SK-N-SH (cell line): ENCODE data around the gene RPP14. TPM values are rescaled to one million over a fixed set of nuclear protein-coding genes. Genes with fewer than 3 reads are reported as not detected.

ENCODE experiments used
- CTCF ChIA-PET: fragments of 300-600, 350-600 bp; formaldehyde crosslinking; extraction: SDS; loops from one replicate; lab custom pipeline; 2021; lab: Yijun Ruan, JAX
- POLR2A ChIA-PET: fragments of 350-600 bp; sonication (Branson Sonifier 250); formaldehyde crosslinking; extraction: SDS; loops from one replicate; lab custom pipeline; 2020; ENCODE audit warnings: antibody characterized with exemption, inconsistent platforms; lab: Yijun Ruan, JAX
- DNase-seq: peaks from one replicate; pipeline ENCODE4 v3.0.0; 2012
- H2AFZ ChIP-seq: fragments of 200-600 bp; sonication (generic); 2 replicates; pipeline ENCODE4 v1.8.1; 2016; ENCODE audit warnings: antibody characterized with exemption, mild to moderate bottlenecking, low read depth
- H3F3A ChIP-seq: fragments of 200-600 bp; sonication (generic); replicated peaks from 2 replicates; pipeline ENCODE3; 2016; ENCODE audit warnings: antibody characterized with exemption, mild to moderate bottlenecking; ENCODE audit not compliant: insufficient read depth
- H3K27ac ChIP-seq, 2 experiments: fragments of 200-500 bp in 1 of 2; fragments of 200-600 bp in 1 of 2; sonication (Bioruptor generic) in 1 of 2; sonication (generic), shearing (Covaris generic) in 1 of 2; 2 replicates each; pipeline versions ENCODE4 v1.5.1 to v1.6.1; 2014 to 2016; ENCODE audit warnings: low read depth in 2 of 2, inconsistent platforms in 1 of 2, low read length in 1 of 2, mild to moderate bottlenecking in 1 of 2, mixed read lengths in 1 of 2
- H3K27me3 ChIP-seq: fragments of 200-600 bp; sonication (generic), shearing (Covaris generic); 2 replicates; pipeline ENCODE4 v1.6.1; 2016; ENCODE audit warnings: mixed run types; ENCODE audit not compliant: insufficient read depth
- H3K36me3 ChIP-seq, 2 experiments: fragments of 200-500 bp in 1 of 2; fragments of 200-600 bp in 1 of 2; sonication (Bioruptor generic) in 1 of 2; sonication (generic) in 1 of 2; replicated peaks in 1 of 2; 2 replicates each; pipeline versions ENCODE3 to v1.5.1; 2014 to 2016; ENCODE audit warnings: low read length in 1 of 2, mild to moderate bottlenecking in 1 of 2; ENCODE audit not compliant: insufficient read depth in 2 of 2, control insufficient read depth in 1 of 2
- H3K4me1 ChIP-seq, 2 experiments: fragments of 200-500 bp in 1 of 2; fragments of 200-600 bp in 1 of 2; sonication (Bioruptor generic) in 1 of 2; sonication (generic), shearing (Covaris generic) in 1 of 2; 2 replicates each; pipeline versions ENCODE4 v1.5.1 to v1.6.1; 2014 to 2016; ENCODE audit warnings: low read depth in 1 of 2, low read length in 1 of 2, mixed run types in 1 of 2; ENCODE audit not compliant: insufficient read depth in 2 of 2, control insufficient read depth in 1 of 2
- H3K4me2 ChIP-seq: fragments of 200-600 bp; sonication (generic), shearing (Covaris generic); 2 replicates; pipeline ENCODE4 v1.6.1; 2017; ENCODE audit warnings: mixed run types
- H3K4me3 ChIP-seq, 2 experiments: fragments of 200-500 bp in 1 of 2; fragments of 200-600 bp in 1 of 2; sonication (Bioruptor generic) in 1 of 2; sonication (generic), shearing (Covaris generic) in 1 of 2; 2 replicates each; pipeline versions ENCODE4 v1.5.1 to v1.8.1; 2014 to 2016; ENCODE audit warnings: low read depth in 2 of 2, inconsistent platforms in 1 of 2, low read length in 1 of 2, mild to moderate bottlenecking in 1 of 2, mixed read lengths in 1 of 2, moderate library complexity in 1 of 2
- H3K79me2 ChIP-seq: fragments of 200-600 bp; sonication (generic); 2 replicates; pipeline ENCODE4 v1.8.1; 2017; ENCODE audit warnings: mild to moderate bottlenecking; ENCODE audit not compliant: insufficient read depth
- H3K9ac ChIP-seq: fragments of 200-600 bp; sonication (generic); 2 replicates; pipeline ENCODE4 v1.6.1; 2017; ENCODE audit warnings: mixed run types
- H3K9me2 ChIP-seq: fragments of 200-600 bp; sonication (generic); 2 replicates; pipeline ENCODE4 v1.6.1; 2017; ENCODE audit warnings: mixed run types
- H3K9me3 ChIP-seq: fragments of 200-600 bp; sonication (generic); 2 replicates; pipeline ENCODE4 v1.6.1; 2017; ENCODE audit warnings: mixed run types, mild to moderate bottlenecking, moderate library complexity
- H4K20me1 ChIP-seq: fragments of 200-600 bp; sonication (generic); 2 replicates; pipeline ENCODE4 v1.6.1; 2017; ENCODE audit warnings: mild to moderate bottlenecking, mixed run types; ENCODE audit not compliant: insufficient read depth
- CHD2 ChIP-seq: fragments of 150-350 bp; IDR thresholded peaks from 2 replicates; pipeline ENCODE4 v1.6.1; 2018; ENCODE audit warnings: low read length; ENCODE audit not compliant: partially characterized antibody
- EP300 ChIP-seq, 2 experiments: IDR thresholded peaks; 2 replicates each; pipeline versions ENCODE4 v1.4.0 to v1.6.1; 2012; ENCODE audit warnings: borderline replicate concordance in 1 of 2, low read depth in 1 of 2, low read length in 1 of 2
- EZH2phosphoT487 ChIP-seq: fragments of 200-600 bp; sonication (generic); IDR thresholded peaks from 2 replicates; pipeline ENCODE4 v1.6.1; 2017; ENCODE audit warnings: low read depth, mixed run types, mild to moderate bottlenecking, antibody characterized with exemption, moderate library complexity, borderline replicate concordance
- GABPA ChIP-seq: IDR thresholded peaks from 2 replicates; pipeline ENCODE4 v1.4.0; 2012; ENCODE audit warnings: low read depth, mild to moderate bottlenecking
- JUND ChIP-seq: IDR thresholded peaks from 2 replicates; pipeline ENCODE4 v1.4.0; 2012
- MEF2A ChIP-seq: IDR thresholded peaks from 2 replicates; pipeline ENCODE4 v1.4.0; 2012; ENCODE audit warnings: low read depth, borderline replicate concordance
- POLR2AphosphoS5 ChIP-seq: IDR thresholded peaks from 2 replicates; pipeline ENCODE4 v1.6.1; 2012; ENCODE audit warnings: low read depth, low read length
- RAD21 ChIP-seq: IDR thresholded peaks from 2 replicates; pipeline ENCODE4 v1.6.1; 2012; ENCODE audit warnings: mild to moderate bottlenecking, low read length
- RXRA ChIP-seq: IDR thresholded peaks from 2 replicates; pipeline ENCODE4 v1.4.0; 2012; ENCODE audit warnings: low read depth, mild to moderate bottlenecking, borderline replicate concordance
- SMC3 ChIP-seq: IDR thresholded peaks from 2 replicates; pipeline ENCODE4 v1.6.1; 2012; ENCODE audit warnings: low read depth, low read length, improper control_type of control experiment
- TAF1 ChIP-seq: IDR thresholded peaks from 2 replicates; pipeline ENCODE4 v1.6.1; 2012; ENCODE audit warnings: low read depth, mild to moderate bottlenecking, low read length, moderate library complexity, borderline replicate concordance
- TEAD4 ChIP-seq: IDR thresholded peaks from 2 replicates; pipeline ENCODE4 v1.4.0; 2012; ENCODE audit warnings: mild to moderate bottlenecking, borderline replicate concordance; ENCODE audit not compliant: insufficient read depth
- USF2 ChIP-seq: fragments of 150-350 bp; IDR thresholded peaks from 2 replicates; pipeline ENCODE4 v1.6.1; 2017; ENCODE audit warnings: antibody characterized with exemption, low read length, low read depth, borderline replicate concordance
- YY1 ChIP-seq: IDR thresholded peaks from 2 replicates; pipeline ENCODE4 v1.4.0; 2012; ENCODE audit warnings: low read depth, mild to moderate bottlenecking
- WGBS: methylation state at CpG from one replicate; pipeline ENCODE4 v1.1.6; 2017; ENCODE audit warnings: low lambda C conversion rate; 5-methylcytosine and 5-hydroxymethylcytosine counted together
- polyA plus RNA-seq, 3 experiments: library from polyadenylated mRNA; depleted of rRNA; stranded (reverse); fragments of >200 nt; gene quantifications; 2 replicates each; pipeline ENCODE4 v1.2.3, GENCODE V29; 2012
- TF ChIP-seq, protein P1 (sequence below): fragments of 200-600 bp; sonication (generic); IDR thresholded peaks from 2 replicates; pipeline ENCODE4 v1.6.1; 2017; ENCODE audit warnings: antibody characterized with exemption, mild to moderate bottlenecking, moderate library complexity
- TF ChIP-seq, protein P2 (sequence below): IDR thresholded peaks from 2 replicates; pipeline ENCODE4 v1.4.0; 2012; ENCODE audit warnings: low read depth

The RPP14 gene
- polyA plus RNA-seq, 1 of the 3 experiments (the other 2 are of a cell fraction) = 8.3 TPM

DNA sequence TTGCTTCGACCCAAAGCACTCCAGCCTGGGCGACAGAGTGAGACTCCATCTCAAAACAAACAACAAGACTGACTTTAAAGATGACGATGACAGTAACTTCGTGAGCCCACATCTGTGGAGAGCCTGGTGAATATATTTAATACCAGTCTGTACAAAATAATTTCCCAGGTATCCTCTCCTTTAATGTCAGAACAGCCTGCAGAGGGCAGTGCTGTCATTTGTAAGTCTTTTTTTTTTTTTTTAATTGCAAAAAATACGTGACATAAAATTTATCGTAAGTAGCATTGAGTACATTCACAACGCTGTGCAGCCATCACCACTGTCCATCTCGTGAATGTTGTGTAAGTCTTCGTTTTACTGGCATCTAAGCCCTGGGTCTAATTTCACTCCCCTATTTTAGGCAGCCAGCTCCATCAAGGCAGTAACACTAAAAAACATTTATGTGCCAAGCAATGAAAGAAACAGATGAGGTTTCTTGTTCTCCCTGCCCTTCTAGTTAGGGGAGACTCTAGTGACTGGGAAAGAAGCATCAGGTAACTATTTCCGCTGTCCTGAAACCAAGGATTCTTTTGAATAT is 1.7 kb downstream of the RPP14 start:
- Histone ChIP-seq H2AFZ (no peak overlapping the region), H3K9me3 (no peaks in the 10 kb centered on the region), H3K27ac (peak overlapping the region in 1 of 2 experiments; percentile 93; a peak in 1 of 4 replicates), H3K36me3 (peaks cover 16 to 38% of the 10 kb centered on the region in 2 experiments), H3K27me3 (no peaks in the 10 kb centered on the region; the same call in 1 of the 2 replicates), H3K4me3 (peak overlapping the region; percentile 76 to 94), H3K9ac (peak overlapping the region; percentile 94; the same call in 1 of the 2 replicates), H3K4me1 (peaks cover 8 to 14% of the 10 kb centered on the region in 2 experiments; a peak in 3 of 4 replicates), H4K20me1 (peaks cover 32% of the 10 kb centered on the region), H3K4me2 (peak overlapping the region; percentile 80), H3K79me2 (peaks cover 60% of the 10 kb centered on the region), H3K9me2 (no peaks in the 10 kb centered on the region), H3F3A (peaks cover 3% of the 10 kb centered on the region)
- 21% methylated on average over 10 of the region's 10 CpGs for WGBS
- POLR2A ChIA-PET = no interaction called here
- CTCF ChIA-PET = interaction anchor here (0.5 to 6.0 kb wide), 41 partner anchors 8 to 1360 kb away, joined by 3 to 48 read pairs (median 6); partner anchors contain the start of genes ABHD6, KCTD6 and PXK
- DNase-seq = peak; percentile 51
- TF ChIP-seq EZH2phosphoT487 (no peak), POLR2AphosphoS5 (no peak), GABPA (no peak), MEF2A (no peak), EP300 (IDR thresholded peaks at IDR 0.05; ENCODE audit: borderline replicate concordance in 1 of 2, low read depth in 1 of 2, low read length in 1 of 2) (no peak), USF2 (no peak), SMC3 (0 out of 2 replicates have a peak, but pooled peaks have one; percentile 6), RXRA (no peak), RAD21 (peak; percentile 52), JUND (no peak), CHD2 (no peak), TAF1 (no peak), TEAD4 (no peak), YY1 (no peak)
- TF ChIP-seq, protein P1, sequence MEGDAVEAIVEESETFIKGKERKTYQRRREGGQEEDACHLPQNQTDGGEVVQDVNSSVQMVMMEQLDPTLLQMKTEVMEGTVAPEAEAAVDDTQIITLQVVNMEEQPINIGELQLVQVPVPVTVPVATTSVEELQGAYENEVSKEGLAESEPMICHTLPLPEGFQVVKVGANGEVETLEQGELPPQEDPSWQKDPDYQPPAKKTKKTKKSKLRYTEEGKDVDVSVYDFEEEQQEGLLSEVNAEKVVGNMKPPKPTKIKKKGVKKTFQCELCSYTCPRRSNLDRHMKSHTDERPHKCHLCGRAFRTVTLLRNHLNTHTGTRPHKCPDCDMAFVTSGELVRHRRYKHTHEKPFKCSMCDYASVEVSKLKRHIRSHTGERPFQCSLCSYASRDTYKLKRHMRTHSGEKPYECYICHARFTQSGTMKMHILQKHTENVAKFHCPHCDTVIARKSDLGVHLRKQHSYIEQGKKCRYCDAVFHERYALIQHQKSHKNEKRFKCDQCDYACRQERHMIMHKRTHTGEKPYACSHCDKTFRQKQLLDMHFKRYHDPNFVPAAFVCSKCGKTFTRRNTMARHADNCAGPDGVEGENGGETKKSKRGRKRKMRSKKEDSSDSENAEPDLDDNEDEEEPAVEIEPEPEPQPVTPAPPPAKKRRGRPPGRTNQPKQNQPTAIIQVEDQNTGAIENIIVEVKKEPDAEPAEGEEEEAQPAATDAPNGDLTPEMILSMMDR = peak; percentile 82
- TF ChIP-seq, protein P2, sequence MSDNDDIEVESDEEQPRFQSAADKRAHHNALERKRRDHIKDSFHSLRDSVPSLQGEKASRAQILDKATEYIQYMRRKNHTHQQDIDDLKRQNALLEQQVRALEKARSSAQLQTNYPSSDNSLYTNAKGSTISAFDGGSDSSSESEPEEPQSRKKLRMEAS = no peak
